ENCODE measurements around the gene CDK2AP2. TPM values are rescaled to one million over a fixed set of nuclear protein-coding genes. Genes with fewer than 3 reads are reported as not detected.
"Not testable (repeated sequence)": the region's sequence is repeated elsewhere in the genome, so short reads cannot be mapped to it uniquely, and the experiment has no call there.

Gene CDK2AP2
- total RNA-seq, 1 donor, result 9.7 TPM

GRCh38 chr11:67492069-67492727 lies 15.8 kb downstream of the CDK2AP2 start:
- H3K4me1 ChIP-seq (ENCODE audit: insufficient read depth, low read length), result peaks cover 9% of the 10 kb centered on the region
- H3K9me3 ChIP-seq (ENCODE audit: low read depth, low read length), result no peaks in the 10 kb centered on the region
- H3K27me3 ChIP-seq (ENCODE audit: insufficient read depth, low read length), result no peaks in the 10 kb centered on the region
- no peak overlapping the region for H3K4me3 ChIP-seq (ENCODE audit: low read length)

DNA sequence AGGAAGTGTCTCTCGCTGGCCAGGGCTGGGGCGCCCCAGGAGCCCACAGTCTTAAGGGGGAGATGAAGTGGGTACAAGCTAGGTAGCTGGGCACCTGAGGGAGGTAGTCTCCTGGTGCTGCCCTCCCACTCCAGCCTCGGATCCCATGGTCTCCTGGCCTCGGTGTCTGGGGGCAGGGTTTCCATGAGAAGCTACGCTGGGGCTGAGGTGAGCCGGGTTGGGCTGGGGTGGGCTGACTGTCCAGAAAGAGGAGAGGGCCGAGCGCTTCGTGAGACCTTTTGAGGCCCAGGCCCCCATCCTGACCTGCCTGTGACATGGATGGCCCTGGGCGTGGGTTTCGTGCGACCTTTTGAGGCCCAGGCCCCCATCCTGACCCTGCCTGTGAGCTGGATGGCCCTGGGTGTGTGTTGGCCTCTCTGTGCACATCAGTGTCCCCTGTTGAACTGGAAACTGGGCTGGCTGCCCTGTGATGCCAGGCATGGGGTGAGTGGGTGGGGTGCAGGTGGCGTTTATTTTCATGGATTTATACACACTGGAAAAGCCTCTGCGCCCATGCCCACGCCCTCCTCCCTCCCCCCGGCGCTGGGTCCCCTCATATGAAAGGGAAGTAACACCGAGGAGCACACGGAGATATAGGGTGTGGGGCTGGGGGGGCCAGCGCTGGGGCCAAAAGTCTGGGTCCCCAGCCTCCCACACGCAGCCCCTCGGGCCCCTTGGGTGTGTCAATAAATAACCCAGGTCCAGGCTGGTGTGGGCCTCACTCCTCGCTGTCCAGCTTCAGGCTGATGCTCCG lies 16.5 kb downstream of the CDK2AP2 start:
- H3K4me1 ChIP-seq (ENCODE audit: insufficient read depth, low read length), result peaks cover 16% of the 10 kb centered on the region
- no peak overlapping the region for H3K4me3 ChIP-seq (ENCODE audit: low read length)
- no peaks in the 10 kb centered on the region for H3K9me3 ChIP-seq (ENCODE audit: low read depth, low read length)
- H3K27me3 ChIP-seq (ENCODE audit: insufficient read depth, low read length), result no peaks in the 10 kb centered on the region

DNA sequence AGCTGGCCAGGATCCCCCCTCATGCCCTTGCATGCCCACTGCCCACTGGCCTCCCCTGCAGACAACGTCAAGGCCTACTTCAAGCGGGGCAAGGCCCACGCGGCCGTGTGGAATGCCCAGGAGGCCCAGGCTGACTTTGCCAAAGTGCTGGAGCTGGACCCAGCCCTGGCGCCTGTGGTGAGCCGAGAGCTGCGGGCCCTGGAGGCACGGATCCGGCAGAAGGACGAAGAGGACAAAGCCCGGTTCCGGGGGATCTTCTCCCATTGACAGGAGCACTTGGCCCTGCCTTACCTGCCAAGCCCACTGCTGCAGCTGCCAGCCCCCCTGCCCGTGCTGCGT lies 17.3 kb downstream of the CDK2AP2 start:
- Histone ChIP-seq H3K4me1 (ENCODE audit: insufficient read depth, low read length) (peaks cover 23% of the 10 kb centered on the region), H3K9me3 (ENCODE audit: low read depth, low read length) (no peaks in the 10 kb centered on the region), H3K27me3 (ENCODE audit: insufficient read depth, low read length) (no peaks in the 10 kb centered on the region), H3K4me3 (ENCODE audit: low read length) (no peak overlapping the region)

DNA sequence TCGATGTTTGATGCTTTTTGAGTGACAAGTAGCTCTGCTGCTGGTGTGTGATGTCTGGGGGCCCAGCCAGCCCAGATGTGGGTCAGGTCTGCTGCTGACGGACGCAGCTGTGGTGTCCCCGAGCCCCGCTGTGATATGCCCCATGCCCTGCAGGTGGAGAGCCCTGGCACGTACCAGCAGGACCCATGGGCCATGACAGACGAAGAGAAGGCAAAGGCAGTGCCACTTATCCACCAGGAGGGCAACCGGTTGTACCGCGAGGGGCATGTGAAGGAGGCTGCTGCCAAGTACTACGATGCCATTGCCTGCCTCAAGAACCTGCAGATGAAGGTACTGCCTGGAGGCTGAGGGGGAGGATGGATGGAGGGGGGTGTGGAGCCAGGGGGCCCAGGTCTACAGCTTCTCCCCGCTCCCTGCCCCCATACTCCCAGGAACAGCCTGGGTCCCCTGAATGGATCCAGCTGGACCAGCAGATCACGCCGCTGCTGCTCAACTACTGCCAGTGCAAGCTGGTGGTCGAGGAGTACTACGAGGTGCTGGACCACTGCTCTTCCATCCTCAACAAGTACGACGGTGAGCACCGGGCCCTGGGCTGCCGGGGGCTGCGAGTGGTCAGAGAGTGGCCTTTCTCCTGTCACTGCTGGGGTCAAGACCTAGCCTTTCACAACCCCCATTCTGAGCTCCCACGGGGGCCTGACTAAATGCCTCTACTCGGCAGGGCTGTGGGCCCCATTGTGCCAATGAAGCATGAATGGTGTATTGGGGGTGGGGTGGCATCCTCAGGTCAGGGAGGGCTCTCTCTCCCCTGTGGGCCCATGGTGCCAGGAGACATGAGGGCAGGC lies 17.9 kb downstream of the CDK2AP2 start:
- Histone ChIP-seq H3K9me3 (ENCODE audit: low read depth, low read length) (no peaks in the 10 kb centered on the region), H3K27me3 (ENCODE audit: insufficient read depth, low read length) (no peaks in the 10 kb centered on the region), H3K4me1 (ENCODE audit: insufficient read depth, low read length) (peaks cover 29% of the 10 kb centered on the region), H3K4me3 (ENCODE audit: low read length) (no peak overlapping the region)

GRCh38 chr11:67489203-67489884 lies 18.6 kb downstream of the CDK2AP2 start:
- no peaks in the 10 kb centered on the region for H3K9me3 ChIP-seq (ENCODE audit: low read depth, low read length)
- H3K4me1 ChIP-seq (ENCODE audit: insufficient read depth, low read length), result peaks cover 37% of the 10 kb centered on the region
- no peak overlapping the region for H3K4me3 ChIP-seq (ENCODE audit: low read length)
- H3K27me3 ChIP-seq (ENCODE audit: insufficient read depth, low read length), result no peaks in the 10 kb centered on the region

DNA sequence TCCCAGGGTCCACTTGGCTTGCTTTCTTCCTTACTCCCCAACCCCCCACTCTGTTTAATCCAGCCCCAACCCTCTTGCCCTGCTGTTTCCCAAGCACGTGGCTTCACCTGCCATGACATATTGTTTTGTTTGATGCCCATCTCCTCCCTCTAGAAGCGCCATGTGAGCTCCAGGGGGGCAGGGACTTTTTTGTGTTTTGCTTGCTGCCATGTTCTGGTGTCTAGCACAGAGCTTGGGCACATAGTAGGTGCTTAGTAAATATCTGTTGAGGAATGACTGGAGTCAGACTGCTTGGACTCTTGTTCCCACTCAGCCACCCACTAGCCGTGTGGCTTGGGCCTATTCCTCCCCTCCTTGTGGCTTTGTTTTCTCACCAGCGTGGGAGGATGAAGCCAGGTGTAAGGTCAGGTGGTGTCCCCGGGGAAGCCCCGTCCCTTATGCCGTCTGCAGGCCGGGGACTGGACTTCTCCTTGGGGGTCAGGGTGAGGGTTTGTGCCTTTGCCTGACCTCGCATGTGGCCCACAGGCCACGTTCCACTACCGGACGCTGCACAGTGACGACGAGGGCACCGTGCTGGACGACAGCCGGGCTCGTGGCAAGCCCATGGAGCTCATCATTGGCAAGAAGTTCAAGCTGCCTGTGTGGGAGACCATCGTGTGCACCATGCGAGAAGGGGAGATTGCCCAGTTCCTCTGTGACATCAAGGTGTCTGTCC lies 21.3 kb downstream of the CDK2AP2 start:
- Histone ChIP-seq H3K4me1 (ENCODE audit: insufficient read depth, low read length) (peaks cover 59% of the 10 kb centered on the region), H3K27me3 (ENCODE audit: insufficient read depth, low read length) (no peaks in the 10 kb centered on the region), H3K9me3 (ENCODE audit: low read depth, low read length) (no peaks in the 10 kb centered on the region), H3K4me3 (ENCODE audit: low read length) (no peak overlapping the region)

- H3K9me3 ChIP-seq (ENCODE audit: low read depth, low read length); H3K4me3 ChIP-seq (ENCODE audit: low read length): not testable (repeated sequence)
- H3K4me1 ChIP-seq (ENCODE audit: insufficient read depth, low read length), result peaks cover 61% of the 10 kb centered on the region
These were observed 22.0 kb downstream of the CDK2AP2 start for GRCh38 chr11:67485873-67486361.

GRCh38 chr11:67484847-67485311 lies 23.1 kb downstream of the CDK2AP2 start:
- H3K4me1 ChIP-seq (ENCODE audit: insufficient read depth, low read length), result peaks cover 61% of the 10 kb centered on the region
- H3K9me3 ChIP-seq (ENCODE audit: low read depth, low read length), result no peaks in the 10 kb centered on the region
- peak overlapping the region; percentile 17 for H3K4me3 ChIP-seq (ENCODE audit: low read length)
- no peaks in the 10 kb centered on the region for H3K27me3 ChIP-seq (ENCODE audit: insufficient read depth, low read length)

More at GRCh38 chr11:67485873-67486361, 22.0 kb downstream of the CDK2AP2 start:
- not testable (repeated sequence) for H3K27me3 ChIP-seq (ENCODE audit: insufficient read depth, low read length)

GRCh38 chr11:67483831-67484665 lies 23.9 kb downstream of the CDK2AP2 start:
- H3K27me3 ChIP-seq (ENCODE audit: insufficient read depth, low read length), result no peaks in the 10 kb centered on the region
- H3K4me3 ChIP-seq (ENCODE audit: low read length), result peak overlapping the region; percentile 63
- peaks cover 61% of the 10 kb centered on the region for H3K4me1 ChIP-seq (ENCODE audit: insufficient read depth, low read length)
- H3K9me3 ChIP-seq (ENCODE audit: low read depth, low read length), result no peaks in the 10 kb centered on the region

DNA sequence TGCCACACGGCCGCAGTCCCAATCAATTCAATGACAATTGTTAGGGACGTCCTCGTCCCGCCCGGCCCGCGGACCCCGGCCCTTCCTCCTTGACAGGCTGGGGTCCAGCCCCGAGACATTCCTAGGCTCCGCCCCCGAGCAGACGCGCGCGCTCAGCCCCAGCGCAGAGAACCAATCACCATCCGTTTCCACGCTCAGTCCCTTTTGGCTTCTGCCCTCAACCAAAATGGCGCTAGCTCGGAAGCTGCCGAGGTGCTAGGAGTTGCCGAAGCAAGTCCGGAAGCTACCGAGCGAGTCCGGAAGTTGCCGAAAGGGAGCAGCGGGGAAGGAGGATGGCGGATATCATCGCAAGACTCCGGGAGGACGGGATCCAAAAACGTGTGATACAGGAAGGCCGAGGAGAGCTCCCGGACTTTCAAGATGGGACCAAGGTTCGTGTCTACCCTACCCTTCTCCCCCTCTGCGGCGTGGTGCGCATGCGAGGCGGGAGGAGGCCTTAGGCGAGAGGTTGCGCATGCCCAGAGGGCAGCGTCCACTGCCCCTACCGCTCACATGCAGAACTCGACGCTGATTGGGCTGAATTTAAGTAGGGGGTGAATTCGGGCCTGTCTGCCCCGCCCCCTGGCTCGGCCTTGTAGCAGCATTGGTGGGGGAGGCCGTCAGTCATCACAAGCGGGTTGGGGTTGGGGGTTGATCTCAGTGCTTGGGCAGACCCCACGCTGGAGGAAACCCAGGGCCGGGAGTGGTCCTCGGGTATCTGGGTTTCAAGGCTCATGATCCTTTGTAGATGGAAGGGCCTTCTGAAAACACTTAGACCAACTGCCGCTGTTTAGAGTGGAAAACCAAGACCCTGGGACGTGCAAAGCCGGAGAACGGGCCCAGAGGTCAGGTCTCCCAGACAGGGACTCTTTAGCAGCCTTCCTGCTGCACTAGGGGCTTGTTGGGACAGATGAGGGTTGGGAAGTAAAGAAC lies 24.8 kb downstream of the CDK2AP2 start, which contains the start of gene AIP:
TSS of gene AIP (plus strand) at position 200 of the 972 bp plus-strand sequence. CDS start at position 333, 133 bp downstream.
- Histone ChIP-seq H3K27me3 (ENCODE audit: insufficient read depth, low read length) (no peaks in the 10 kb centered on the region), H3K9me3 (ENCODE audit: low read depth, low read length) (no peaks in the 10 kb centered on the region), H3K4me1 (ENCODE audit: insufficient read depth, low read length) (peaks cover 59% of the 10 kb centered on the region), H3K4me3 (ENCODE audit: low read length) (peak within 1 kb of the TSS; percentile 63)

DNA sequence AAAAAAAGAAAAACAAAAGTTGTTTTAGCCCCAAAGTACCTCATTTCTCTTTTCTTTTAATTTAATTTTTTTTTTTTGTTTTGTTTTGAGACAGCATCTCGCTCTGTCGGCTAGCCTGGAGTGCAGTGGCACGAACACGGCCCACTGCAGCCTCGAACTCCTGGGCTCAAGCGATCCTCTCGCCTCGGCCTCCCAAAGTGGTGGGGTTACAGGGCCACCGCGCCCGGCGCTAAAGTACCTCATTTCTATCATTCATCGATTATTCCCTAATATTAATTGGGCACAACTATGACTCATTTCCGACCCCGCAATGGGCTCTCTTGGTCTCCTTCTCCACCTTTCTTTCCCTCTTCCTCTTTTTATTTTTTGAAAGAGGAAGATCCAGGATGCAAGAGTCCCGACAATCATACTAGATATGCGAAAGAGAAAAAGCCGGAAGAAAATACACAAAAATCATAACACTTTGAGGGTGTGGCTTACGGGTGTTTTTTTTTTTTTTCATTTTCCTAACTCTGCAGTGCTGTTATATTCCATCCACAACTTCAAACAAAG lies 25.6 kb downstream of the CDK2AP2 start:
- Histone ChIP-seq H3K4me3 (ENCODE audit: low read length) (peak overlapping the region; percentile 63), H3K9me3 (ENCODE audit: low read depth, low read length) (no peaks in the 10 kb centered on the region), H3K4me1 (ENCODE audit: insufficient read depth, low read length) (peaks cover 52% of the 10 kb centered on the region), H3K27me3 (ENCODE audit: insufficient read depth, low read length) (no peaks in the 10 kb centered on the region)

DNA sequence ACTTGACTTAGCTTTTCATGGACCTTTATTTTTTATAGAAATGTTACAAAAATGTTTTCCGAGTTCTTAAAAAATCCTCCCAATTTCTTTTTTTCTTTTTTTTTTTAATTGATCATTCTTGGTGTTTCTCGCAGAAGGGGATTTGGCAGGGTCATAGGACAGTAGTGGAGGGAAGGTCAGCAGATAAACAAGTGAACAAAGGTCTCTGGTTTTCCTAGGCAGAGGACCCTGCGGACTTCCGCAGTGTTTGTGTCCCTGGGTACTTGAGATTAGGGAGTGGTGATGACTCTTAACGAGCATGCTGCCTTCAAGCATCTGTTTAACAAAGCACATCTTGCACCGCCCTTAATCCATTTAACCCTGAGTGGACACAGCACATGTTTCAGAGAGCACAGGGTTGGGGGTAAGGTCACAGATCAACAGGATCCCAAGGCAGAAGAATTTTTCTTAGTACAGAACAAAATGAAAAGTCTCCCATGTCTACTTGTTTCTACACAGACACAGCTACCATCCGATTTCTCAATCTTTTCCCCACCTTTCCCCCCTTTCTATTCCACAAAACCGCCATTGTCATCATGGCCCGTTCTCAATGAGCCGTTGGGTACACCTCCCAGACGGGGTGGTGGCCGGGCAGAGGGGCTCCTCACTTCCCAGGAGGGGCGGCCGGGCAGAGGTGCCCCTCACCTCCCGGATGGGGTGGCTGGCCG lies 30.5 kb downstream of the CDK2AP2 start:
- peaks cover 10% of the 10 kb centered on the region for H3K4me1 ChIP-seq (ENCODE audit: insufficient read depth, low read length)
- H3K27me3 ChIP-seq (ENCODE audit: insufficient read depth, low read length); H3K9me3 ChIP-seq (ENCODE audit: low read depth, low read length); H3K4me3 ChIP-seq (ENCODE audit: low read length): not testable (repeated sequence)

Measured in mononuclear cell (primary cell).